Measurements from ENCODE around the gene DGKA.
A peak's percentile ranks its signal among the peaks of the same experiment; 100 is the strongest.
"Not testable (repeated sequence)": the region's sequence is repeated elsewhere in the genome, so short reads cannot be mapped to it uniquely, and the experiment has no call there.

DGKA gene

DNA sequence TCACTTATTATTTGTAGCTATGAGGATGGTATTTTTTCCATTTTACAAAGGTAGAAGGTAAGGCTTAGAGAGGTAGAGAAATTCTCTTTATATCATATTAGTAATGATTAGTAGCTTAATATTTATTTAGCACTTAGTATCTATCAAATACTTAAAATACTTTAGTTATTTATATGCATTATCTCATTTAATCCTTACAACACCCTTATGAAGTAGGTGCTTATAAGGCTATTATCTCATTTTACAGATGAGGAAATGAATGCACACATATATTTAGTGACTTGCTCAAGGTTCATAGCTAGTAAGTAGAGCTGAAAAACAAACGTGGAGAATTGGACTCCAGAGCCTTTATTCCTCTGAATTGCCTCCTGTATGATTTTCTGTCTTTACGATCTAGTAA is 53.9 kb downstream of the DGKA start:
- H3K9me3 Mint-ChIP-seq, result no peaks in the 10 kb centered on the region
- no peak for DNase-seq
- no peaks in the 10 kb centered on the region for H3K4me1 Mint-ChIP-seq
- CTCF ChIA-PET, result interaction anchor here (0.7 to 2.0 kb wide), 5 partner anchors 10 to 215 kb away, joined by 3 to 17 read pairs (median 6); partner anchors contain the start of genes RAB5B and SUOX
- peaks cover 37% of the 10 kb centered on the region for H3K36me3 Mint-ChIP-seq
- no peaks in the 10 kb centered on the region for H3K27me3 Mint-ChIP-seq
- H3K27ac Mint-ChIP-seq, result no peak overlapping the region
- no peak overlapping the region for H3K4me3 Mint-ChIP-seq

DNA sequence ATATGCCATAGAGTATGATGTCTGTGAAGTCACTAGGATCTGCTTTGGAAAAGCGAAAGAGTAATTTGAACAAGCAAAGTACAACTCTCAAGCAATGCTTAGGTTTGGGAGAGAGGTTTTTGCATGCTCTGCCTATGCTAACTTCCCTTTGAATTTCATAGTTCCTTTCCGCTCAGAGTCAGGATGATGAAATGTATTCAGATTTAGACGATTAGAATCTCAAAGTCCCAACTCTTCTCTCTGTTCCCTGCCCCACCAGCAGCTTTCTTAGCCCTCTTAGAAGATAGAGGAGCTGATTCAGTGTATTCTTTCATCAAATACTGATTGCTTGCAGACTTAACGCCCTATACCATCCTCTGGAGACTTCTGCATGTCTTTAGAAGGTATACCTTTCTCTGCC is 54.4 kb downstream of the DGKA start:
- H3K4me3 Mint-ChIP-seq, result no peak overlapping the region
- no peaks in the 10 kb centered on the region for H3K9me3 Mint-ChIP-seq
- H3K36me3 Mint-ChIP-seq, result peaks cover 39% of the 10 kb centered on the region
- no peaks in the 10 kb centered on the region for H3K27me3 Mint-ChIP-seq
- H3K27ac Mint-ChIP-seq, result no peak overlapping the region
- DNase-seq, result no peak
- CTCF ChIA-PET, result interaction anchor here (1.0 to 2.0 kb wide), 4 partner anchors 10 to 47 kb away, joined by 3 to 17 read pairs (median 6); partner anchors contain the start of gene RAB5B
- no peaks in the 10 kb centered on the region for H3K4me1 Mint-ChIP-seq

- not testable (repeated sequence) for H3K27ac Mint-ChIP-seq
Measured at GRCh38 chr12:55985976-55986375, 55.0 kb downstream of the DGKA start.

DNA sequence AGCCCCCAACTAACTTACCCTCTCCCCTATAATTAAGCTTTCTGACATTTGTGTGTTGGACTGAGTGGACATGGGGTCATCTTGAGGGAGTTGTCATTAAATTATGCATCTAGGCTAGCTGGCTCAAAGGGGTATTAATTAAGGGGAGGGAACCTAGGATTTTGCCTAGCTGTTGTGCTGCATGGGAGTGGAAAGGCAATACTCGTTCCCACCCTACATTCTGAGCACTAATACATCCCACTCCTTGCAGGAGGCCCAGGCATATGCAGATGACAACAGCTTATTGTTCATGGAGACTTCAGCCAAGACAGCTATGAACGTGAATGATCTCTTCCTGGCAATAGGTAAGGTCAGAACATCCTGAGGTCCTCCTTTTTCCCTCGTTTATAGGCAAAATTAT is 60.1 kb downstream of the DGKA start:
- Mint-ChIP-seq H3K4me3 (no peak overlapping the region), H3K27me3 (no peaks in the 10 kb centered on the region), H3K27ac (no peak overlapping the region), H3K9me3 (no peaks in the 10 kb centered on the region), H3K36me3 (peaks cover 54% of the 10 kb centered on the region), H3K4me1 (peaks cover 5% of the 10 kb centered on the region)
- no peak for DNase-seq
- CTCF ChIA-PET, result interaction anchor here (1.5 to 7.3 kb wide), 3 partner anchors 18 to 49 kb away, joined by 3 to 128 read pairs (median 3); no protein-coding TSS in a partner anchor

More at GRCh38 chr12:55985976-55986375, 55.0 kb downstream of the DGKA start:
- H3K9me3 Mint-ChIP-seq, H3K27me3 Mint-ChIP-seq, H3K4me1 Mint-ChIP-seq, H3K4me3 Mint-ChIP-seq, DNase-seq: not testable (repeated sequence)
- H3K36me3 Mint-ChIP-seq, result peaks cover 45% of the 10 kb centered on the region
- CTCF ChIA-PET, result interaction anchor here (1.0 to 2.0 kb wide), 4 partner anchors 10 to 47 kb away, joined by 3 to 17 read pairs (median 3); no protein-coding TSS in a partner anchor

DNA sequence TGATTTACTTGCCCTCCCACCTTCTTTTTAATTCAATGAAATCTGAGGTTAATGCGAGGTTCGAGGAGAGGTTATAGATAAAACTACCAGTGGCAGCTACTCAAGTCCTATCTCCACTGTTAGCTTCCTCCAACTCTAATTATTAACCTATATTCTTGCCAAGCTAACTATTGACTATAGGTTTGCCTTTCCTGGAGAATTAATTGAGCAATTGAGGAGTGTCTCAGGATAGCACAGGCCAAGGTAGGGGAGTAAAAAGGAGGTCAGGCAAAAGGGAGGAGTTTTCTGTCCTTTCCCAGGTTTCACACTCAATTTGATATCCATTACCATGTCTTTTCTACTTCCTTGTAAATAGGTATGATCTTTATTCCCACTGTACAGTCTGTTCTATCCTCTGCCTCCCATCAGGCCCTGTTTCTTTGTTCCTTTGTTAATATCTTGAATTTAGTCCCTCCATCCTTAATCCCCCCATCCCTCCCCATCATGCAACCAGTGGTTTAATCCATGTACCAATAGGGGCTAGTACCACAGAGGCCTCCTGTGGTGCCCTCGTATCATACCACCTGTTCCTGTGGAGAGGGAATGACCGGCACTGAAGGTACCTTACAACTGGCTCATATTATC is 62.4 kb downstream of the DGKA start:
- peaks cover 24% of the 10 kb centered on the region for H3K4me1 Mint-ChIP-seq
- CTCF ChIA-PET, result interaction anchor here (7.3 kb wide), 1 partner anchor 33 kb away, joined by 128 read pairs; no protein-coding TSS in a partner anchor
- H3K9me3 Mint-ChIP-seq, result no peaks in the 10 kb centered on the region
- peaks cover 48% of the 10 kb centered on the region for H3K36me3 Mint-ChIP-seq
- DNase-seq, result no peak
- no peak overlapping the region for H3K4me3 Mint-ChIP-seq
- H3K27ac Mint-ChIP-seq, result peak overlapping the region; percentile 11
- H3K27me3 Mint-ChIP-seq, result peaks cover 16% of the 10 kb centered on the region

GRCh38 chr12:55995366-55995765 is 64.4 kb downstream of the DGKA start:
- DNase-seq, result no peak
- H3K27ac Mint-ChIP-seq, result peak overlapping the region; percentile 11
- peaks cover 30% of the 10 kb centered on the region for H3K27me3 Mint-ChIP-seq
- no peaks in the 10 kb centered on the region for H3K9me3 Mint-ChIP-seq
- no peak overlapping the region for H3K4me3 Mint-ChIP-seq
- peaks cover 35% of the 10 kb centered on the region for H3K4me1 Mint-ChIP-seq
- CTCF ChIA-PET, result interaction anchor here (0.7 to 7.3 kb wide), 21 partner anchors 10 to 268 kb away, joined by 3 to 128 read pairs (median 7); partner anchors contain the start of genes RAB5B, RPL41, SMARCC2 and ZC3H10
- H3K36me3 Mint-ChIP-seq, result peaks cover 39% of the 10 kb centered on the region

- peak; percentile 77 for DNase-seq
- peaks cover 30% of the 10 kb centered on the region for H3K27me3 Mint-ChIP-seq
- CTCF ChIA-PET, result interaction anchor here (0.7 to 7.3 kb wide), 28 partner anchors 9 to 267 kb away, joined by 3 to 128 read pairs (median 5); partner anchors contain the start of genes IKZF4, RAB5B, RPL41 and SMARCC2
- peaks cover 30% of the 10 kb centered on the region for H3K36me3 Mint-ChIP-seq
- H3K27ac Mint-ChIP-seq, result peak overlapping the region; percentile 42
- H3K4me3 Mint-ChIP-seq, result peak overlapping the region; percentile 57
- H3K9me3 Mint-ChIP-seq, result no peaks in the 10 kb centered on the region
- H3K4me1 Mint-ChIP-seq, result peaks cover 35% of the 10 kb centered on the region
Measured at GRCh38 chr12:55996201-55996714, 65.3 kb downstream of the DGKA start.

GRCh38 chr12:55996715-55997534 is 66.0 kb downstream of the DGKA start, which contains the start of gene SUOX:
Gene SUOX, plus strand, starts transcription at chr12:55997276. Its CDS starts 4,946 bp downstream, at chr12:56002222.
- Mint-ChIP-seq H3K27ac (peak within 1 kb of the TSS; percentile 42), H3K9me3 (no peaks in the 10 kb centered on the region), H3K4me3 (peak within 1 kb of the TSS; percentile 57), H3K27me3 (peaks cover 30% of the 10 kb centered on the region), H3K4me1 (peaks cover 35% of the 10 kb centered on the region), H3K36me3 (peaks cover 24% of the 10 kb centered on the region)
- DNase-seq, result peak; percentile 54
- CTCF ChIA-PET, result interaction anchor here (0.7 to 7.3 kb wide), 20 partner anchors 10 to 327 kb away, joined by 3 to 128 read pairs (median 6); partner anchors contain the start of genes IKZF4, RAB5B, RPL41 and ZC3H10

DNA sequence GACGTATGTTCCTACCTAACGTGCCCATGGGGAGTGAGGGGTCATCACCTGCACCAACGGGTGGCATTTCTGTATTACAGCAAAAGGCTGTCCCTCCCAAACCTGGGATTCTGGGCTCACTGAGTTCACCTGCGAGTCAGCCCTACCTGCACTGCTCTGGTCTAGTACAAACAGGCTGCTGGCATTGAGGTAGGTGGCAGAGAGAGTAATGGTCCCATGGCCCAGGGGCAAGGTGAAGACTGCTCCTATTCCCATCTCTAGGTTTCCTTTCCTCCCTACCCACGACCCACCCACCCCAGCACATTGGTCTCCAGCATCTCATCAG is 66.5 kb downstream of the DGKA start:
- H3K4me3 Mint-ChIP-seq, result peak overlapping the region; percentile 56
- no peak for DNase-seq

GRCh38 chr12:55999522-55999921 is 68.6 kb downstream of the DGKA start:
- DNase-seq, result peak; percentile 29
- peaks cover 33% of the 10 kb centered on the region for H3K4me1 Mint-ChIP-seq
- peak overlapping the region; percentile 28 for H3K27ac Mint-ChIP-seq
- H3K27me3 Mint-ChIP-seq, result peaks cover 33% of the 10 kb centered on the region
- H3K4me3 Mint-ChIP-seq, H3K36me3 Mint-ChIP-seq, H3K9me3 Mint-ChIP-seq: not testable (repeated sequence)
- CTCF ChIA-PET, result interaction anchor here (2.4 kb wide), 1 partner anchor 30 kb away, joined by 19 read pairs; no protein-coding TSS in a partner anchor

More for the DNA sequence above, 66.5 kb downstream of the DGKA start:
- H3K27me3 Mint-ChIP-seq, result peaks cover 30% of the 10 kb centered on the region
- CTCF ChIA-PET, result interaction anchor here (0.7 to 7.3 kb wide), 9 partner anchors 10 to 327 kb away, joined by 3 to 128 read pairs (median 8); partner anchors contain the start of genes IKZF4 and RAB5B
- no peaks in the 10 kb centered on the region for H3K9me3 Mint-ChIP-seq
- peaks cover 35% of the 10 kb centered on the region for H3K4me1 Mint-ChIP-seq
- peaks cover 18% of the 10 kb centered on the region for H3K36me3 Mint-ChIP-seq
- no peak overlapping the region for H3K27ac Mint-ChIP-seq

- Mint-ChIP-seq H3K4me1 (peaks cover 35% of the 10 kb centered on the region), H3K27me3 (peaks cover 34% of the 10 kb centered on the region)
- not testable (repeated sequence) for H3K4me3 Mint-ChIP-seq, DNase-seq, H3K36me3 Mint-ChIP-seq, H3K9me3 Mint-ChIP-seq, H3K27ac Mint-ChIP-seq
- CTCF ChIA-PET, result interaction anchor here (2.4 kb wide), 1 partner anchor 29 kb away, joined by 19 read pairs; no protein-coding TSS in a partner anchor
Measured at GRCh38 chr12:55999999-56000540, 69.1 kb downstream of the DGKA start.

DNA sequence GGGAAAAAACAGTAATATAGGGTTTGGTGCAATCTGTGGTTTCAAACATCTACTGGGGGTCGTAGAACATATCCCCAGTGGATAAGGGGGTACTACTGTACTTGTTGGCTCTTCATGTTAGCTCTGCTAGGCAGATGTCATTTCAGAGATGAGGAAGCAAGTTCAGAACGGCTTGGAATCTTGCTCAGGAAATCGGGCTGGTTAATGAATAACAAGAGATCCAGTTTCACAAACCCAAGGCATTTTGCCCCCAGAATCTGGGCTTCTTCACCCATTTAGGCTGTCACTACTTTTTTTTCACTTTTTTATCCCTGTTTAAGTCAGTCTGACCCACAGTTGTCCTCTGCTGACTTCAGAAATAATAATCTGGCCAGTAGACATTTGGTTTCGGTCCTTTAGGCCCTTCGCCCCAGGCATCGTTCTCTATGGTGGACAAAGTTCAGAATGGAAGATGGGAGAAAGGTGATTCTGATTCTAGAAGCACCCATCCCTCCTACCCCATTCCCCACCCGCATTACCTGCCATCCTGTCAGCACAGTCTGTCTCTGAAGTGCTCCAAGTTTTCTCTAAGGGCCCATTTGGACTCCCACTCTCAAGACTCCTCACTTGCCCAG is 70.6 kb downstream of the DGKA start:
- H3K4me3 Mint-ChIP-seq, result no peak overlapping the region
- no peaks in the 10 kb centered on the region for H3K9me3 Mint-ChIP-seq
- H3K36me3 Mint-ChIP-seq, result peaks cover 7% of the 10 kb centered on the region
- CTCF ChIA-PET, result interaction anchor here (1.5 kb wide), 1 partner anchor 27 kb away, joined by 5 read pairs; no protein-coding TSS in a partner anchor
- peaks cover 40% of the 10 kb centered on the region for H3K4me1 Mint-ChIP-seq
- DNase-seq, result no peak
- no peak overlapping the region for H3K27ac Mint-ChIP-seq
- H3K27me3 Mint-ChIP-seq, result peaks cover 34% of the 10 kb centered on the region

GRCh38 chr12:56003376-56003775 is 72.4 kb downstream of the DGKA start:
- H3K27ac Mint-ChIP-seq, H3K36me3 Mint-ChIP-seq, H3K9me3 Mint-ChIP-seq, DNase-seq, H3K4me3 Mint-ChIP-seq: not testable (repeated sequence)
- Mint-ChIP-seq H3K4me1 (peaks cover 38% of the 10 kb centered on the region), H3K27me3 (peaks cover 22% of the 10 kb centered on the region)
- CTCF ChIA-PET, result interaction anchor here (0.7 kb wide), 1 partner anchor 112 kb away, joined by 3 read pairs; no protein-coding TSS in a partner anchor

Data from activated naive CD4-positive, alpha-beta T cell treated with anti-CD3 and anti-CD28 coated beads, Interleukin-2, amount 10 ng/mL, durations not matched to agents 7 days and 5 days (primary cell).